ENCODE results near the gene ADGRG3.

ADGRG3 gene

GRCh38 chr16:57694725-57695679 lies 26.9 kb downstream of the ADGRG3 start, which contains the start of gene DRC7:
Gene DRC7 (plus strand): TSS chr16:57694806. CDS start chr16:57697950, 3,144 bp downstream.
- DNase-seq (ENCODE audit: low spot score), result peak; percentile 65

GRCh38 chr16:57695680-57696069 lies 27.6 kb downstream of the ADGRG3 start:
- no peak for DNase-seq (ENCODE audit: low spot score)

GRCh38 chr16:57696240-57696639 lies 28.1 kb downstream of the ADGRG3 start:
- DNase-seq (ENCODE audit: low spot score), result no peak

- no peak for DNase-seq (ENCODE audit: low spot score)
These were observed 29.9 kb downstream of the ADGRG3 start for GRCh38 chr16:57697896-57698537.

GRCh38 chr16:57698812-57699405 lies 30.8 kb downstream of the ADGRG3 start:
- DNase-seq (ENCODE audit: low spot score), result no peak

GRCh38 chr16:57699481-57699880 lies 31.4 kb downstream of the ADGRG3 start:
- no peak for DNase-seq (ENCODE audit: low spot score)

GRCh38 chr16:57699899-57700298 lies 31.8 kb downstream of the ADGRG3 start:
- DNase-seq (ENCODE audit: low spot score), result no peak

- DNase-seq (ENCODE audit: low spot score), result no peak
These were observed 32.9 kb downstream of the ADGRG3 start for GRCh38 chr16:57700781-57701551.

- no peak for DNase-seq (ENCODE audit: low spot score)
These were observed 33.8 kb downstream of the ADGRG3 start for GRCh38 chr16:57701759-57702371.

GRCh38 chr16:57703416-57704010 lies 35.4 kb downstream of the ADGRG3 start:
- DNase-seq (ENCODE audit: low spot score), result no peak

- no peak for DNase-seq (ENCODE audit: low spot score)
These were observed 36.2 kb downstream of the ADGRG3 start for GRCh38 chr16:57704011-57704904.

GRCh38 chr16:57704905-57705852 lies 37.1 kb downstream of the ADGRG3 start:
- DNase-seq (ENCODE audit: low spot score), result no peak

- no peak for DNase-seq (ENCODE audit: low spot score)
These were observed 38.6 kb downstream of the ADGRG3 start for GRCh38 chr16:57706717-57707116.

GRCh38 chr16:57707331-57707730 lies 39.2 kb downstream of the ADGRG3 start:
- no peak for DNase-seq (ENCODE audit: low spot score)

GRCh38 chr16:57708168-57708567 lies 40.1 kb downstream of the ADGRG3 start:
- no peak for DNase-seq (ENCODE audit: low spot score)

GRCh38 chr16:57709663-57710062 lies 41.6 kb downstream of the ADGRG3 start:
- no peak for DNase-seq (ENCODE audit: low spot score)

- no peak for DNase-seq (ENCODE audit: low spot score)
These were observed 43.2 kb downstream of the ADGRG3 start for GRCh38 chr16:57711346-57711745.

GRCh38 chr16:57711993-57712392 lies 43.9 kb downstream of the ADGRG3 start:
- DNase-seq (ENCODE audit: low spot score), result no peak

All from SK-N-DZ (cell line).